ENCODE measurements around the gene CYYR1. TPM values are rescaled to one million over a fixed set of nuclear protein-coding genes. Genes with fewer than 3 reads are reported as not detected.

Gene CYYR1
- total RNA-seq, 4 donors from 2014 or later: 7.6 to 36.0 (median 22.9) TPM

DNA sequence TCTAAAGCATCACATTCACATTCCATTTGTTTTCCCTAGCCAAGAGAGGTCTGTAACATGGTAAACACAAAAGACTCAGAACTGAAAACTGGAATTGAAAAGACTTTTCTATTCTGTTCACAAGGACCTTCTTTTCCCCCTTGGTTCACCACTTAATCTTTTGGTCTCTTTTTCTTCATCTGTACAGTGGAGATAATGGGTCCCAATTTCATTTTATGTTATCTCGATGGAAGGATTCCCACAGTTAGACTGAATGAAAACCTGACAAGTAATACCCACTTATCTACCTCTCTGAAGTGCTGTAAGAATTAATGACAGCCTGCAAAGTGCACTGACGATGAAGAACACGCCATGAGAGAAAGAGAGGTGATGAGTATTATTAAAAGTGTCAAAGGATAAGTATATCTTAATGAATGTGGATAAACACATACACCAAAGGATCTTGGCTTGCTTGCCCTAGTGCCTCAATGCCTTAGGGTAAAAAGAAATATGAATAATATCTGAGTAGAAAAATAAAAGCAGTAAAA is 71.5 kb downstream of the CYYR1 start:
- TF ChIP-seq, protein P1, sequence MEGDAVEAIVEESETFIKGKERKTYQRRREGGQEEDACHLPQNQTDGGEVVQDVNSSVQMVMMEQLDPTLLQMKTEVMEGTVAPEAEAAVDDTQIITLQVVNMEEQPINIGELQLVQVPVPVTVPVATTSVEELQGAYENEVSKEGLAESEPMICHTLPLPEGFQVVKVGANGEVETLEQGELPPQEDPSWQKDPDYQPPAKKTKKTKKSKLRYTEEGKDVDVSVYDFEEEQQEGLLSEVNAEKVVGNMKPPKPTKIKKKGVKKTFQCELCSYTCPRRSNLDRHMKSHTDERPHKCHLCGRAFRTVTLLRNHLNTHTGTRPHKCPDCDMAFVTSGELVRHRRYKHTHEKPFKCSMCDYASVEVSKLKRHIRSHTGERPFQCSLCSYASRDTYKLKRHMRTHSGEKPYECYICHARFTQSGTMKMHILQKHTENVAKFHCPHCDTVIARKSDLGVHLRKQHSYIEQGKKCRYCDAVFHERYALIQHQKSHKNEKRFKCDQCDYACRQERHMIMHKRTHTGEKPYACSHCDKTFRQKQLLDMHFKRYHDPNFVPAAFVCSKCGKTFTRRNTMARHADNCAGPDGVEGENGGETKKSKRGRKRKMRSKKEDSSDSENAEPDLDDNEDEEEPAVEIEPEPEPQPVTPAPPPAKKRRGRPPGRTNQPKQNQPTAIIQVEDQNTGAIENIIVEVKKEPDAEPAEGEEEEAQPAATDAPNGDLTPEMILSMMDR (IDR thresholded peaks at IDR 0.05; ENCODE audit: low read depth): no peak

DNA sequence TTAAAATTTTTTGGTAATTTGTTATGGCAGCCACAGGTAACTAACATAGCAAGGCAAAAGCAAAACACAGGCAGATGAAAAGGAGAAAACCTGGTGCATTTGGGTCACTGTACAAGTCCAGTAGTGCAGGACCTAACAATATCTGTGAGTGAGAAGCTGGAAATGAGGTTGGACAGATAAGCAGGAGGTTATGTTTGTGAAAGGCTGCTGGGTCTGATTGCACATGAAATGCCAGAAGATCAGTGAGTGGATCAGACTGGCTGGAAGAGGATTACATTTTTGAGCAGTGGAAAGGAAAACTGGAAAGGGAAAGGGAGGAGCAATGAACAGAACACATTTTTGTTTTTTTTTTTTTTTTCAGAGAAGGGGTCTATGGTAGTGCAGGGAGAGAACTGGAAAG is 73.6 kb downstream of the CYYR1 start:
- TF ChIP-seq, protein P1 (IDR thresholded peaks at IDR 0.05; ENCODE audit: low read depth): no peak

DNA sequence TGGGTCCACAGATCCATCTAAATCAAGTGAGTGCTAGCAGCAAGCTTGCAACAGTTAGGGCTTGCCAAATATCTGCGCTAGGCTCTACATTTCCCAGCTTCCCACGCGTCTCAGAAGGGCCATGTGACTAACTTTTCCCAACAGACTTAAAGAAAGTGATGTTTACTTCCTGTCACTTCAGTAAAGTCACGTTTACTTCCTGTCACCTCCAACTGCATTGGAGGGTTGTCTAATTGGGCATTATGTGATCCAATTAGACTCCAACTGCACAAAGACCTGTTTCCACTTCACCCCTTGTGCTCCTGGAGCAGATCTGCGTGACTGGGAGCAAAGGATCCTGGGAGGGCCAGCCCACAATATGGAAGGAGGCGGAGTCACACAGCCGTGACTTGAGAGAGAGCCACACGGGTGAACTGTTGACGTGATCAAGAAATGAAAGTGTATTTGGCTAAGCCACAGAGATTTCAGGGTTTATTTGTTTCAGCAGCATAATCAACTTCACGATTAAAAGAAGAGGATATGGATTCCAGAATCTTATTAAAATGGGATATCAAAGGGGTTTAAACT is 77.7 kb downstream of the CYYR1 start:
- TF ChIP-seq, protein P1 (IDR thresholded peaks at IDR 0.05; ENCODE audit: low read depth): no peak

DNA sequence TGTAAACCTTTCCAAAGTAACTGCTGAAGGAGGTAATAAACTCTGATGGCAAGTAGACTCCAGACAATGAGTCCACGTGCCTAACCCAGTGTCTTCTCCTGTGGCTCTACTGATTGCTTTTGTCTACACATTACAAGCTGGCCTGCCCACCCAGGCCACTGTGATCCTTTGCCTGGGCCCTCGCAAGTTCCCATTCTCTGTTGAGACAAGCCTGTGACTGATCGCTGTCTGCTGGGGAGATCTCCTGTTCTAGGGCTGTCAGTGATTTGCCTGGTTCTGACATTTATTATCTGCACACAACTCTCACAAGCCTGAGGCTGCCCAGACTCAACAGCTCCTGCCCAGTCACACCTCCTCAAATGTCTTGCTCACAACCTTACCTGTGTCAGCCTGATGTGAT is 81.4 kb downstream of the CYYR1 start:
- TF ChIP-seq, protein P1 (IDR thresholded peaks at IDR 0.05; ENCODE audit: low read depth): no peak

DNA sequence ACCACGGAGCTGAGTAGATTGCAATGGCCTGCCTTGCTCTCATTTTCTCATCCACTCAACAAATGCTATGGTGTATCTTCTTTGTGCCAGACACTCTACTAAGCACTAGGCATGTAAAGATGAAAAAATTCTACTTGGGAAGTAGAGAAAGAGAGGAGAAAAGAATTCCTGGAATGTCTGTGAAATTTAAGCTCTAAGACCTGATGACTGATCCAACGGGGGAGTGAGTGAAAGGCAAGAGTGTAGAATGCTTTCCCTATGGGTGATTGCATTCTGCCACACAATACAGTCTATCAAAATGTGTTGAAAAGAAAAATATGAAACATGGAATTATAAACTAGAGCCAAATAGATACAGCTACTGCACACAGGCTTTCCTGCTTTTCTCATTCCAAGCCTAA is 82.3 kb downstream of the CYYR1 start:
- TF ChIP-seq, protein P1 (IDR thresholded peaks at IDR 0.05; ENCODE audit: low read depth): no peak

DNA sequence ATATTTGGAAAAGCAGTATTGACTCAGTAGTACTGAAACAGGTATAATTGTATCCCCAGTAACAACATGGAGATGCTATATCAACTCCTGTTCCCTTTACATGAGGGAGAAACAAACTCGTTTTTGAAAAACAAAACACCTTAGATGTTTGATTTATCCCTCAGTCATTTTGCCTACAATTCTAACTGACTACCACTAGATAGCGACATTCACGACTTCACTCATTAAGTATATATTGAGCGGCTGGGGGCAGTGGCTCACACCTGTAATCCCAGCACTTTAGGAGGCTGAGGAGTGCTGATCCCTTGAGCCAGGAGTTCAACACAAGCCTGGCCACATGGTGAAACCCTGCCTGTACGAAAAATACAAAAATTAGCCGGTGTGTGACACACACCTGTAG is 83.3 kb downstream of the CYYR1 start:
- TF ChIP-seq, protein P1 (IDR thresholded peaks at IDR 0.05; ENCODE audit: low read depth): no peak

DNA sequence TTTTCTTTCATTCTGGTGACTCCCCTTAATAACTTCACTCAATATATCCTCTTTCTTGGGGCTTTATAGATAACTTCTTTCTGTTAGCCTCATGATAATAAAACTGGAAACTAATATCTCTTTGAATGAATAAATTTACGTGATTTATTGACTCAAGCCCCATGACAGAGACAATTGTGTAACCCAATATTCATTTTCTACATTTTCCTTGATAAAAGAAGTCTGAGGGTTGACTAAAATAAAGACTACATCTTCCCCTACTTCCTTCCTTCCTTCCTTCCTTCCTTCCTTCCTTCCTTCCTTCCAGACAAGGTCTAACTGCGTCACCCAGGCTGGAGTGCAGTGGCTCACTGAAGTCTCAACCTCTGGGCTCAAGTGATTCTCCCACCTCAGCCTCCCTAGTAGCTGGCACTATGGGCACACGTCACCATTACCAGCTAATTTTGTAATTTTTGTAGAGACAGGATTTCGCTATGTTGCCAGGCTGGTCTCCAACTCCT is 85.1 kb downstream of the CYYR1 start:
- TF ChIP-seq, protein P1 (IDR thresholded peaks at IDR 0.05; ENCODE audit: low read depth): no peak

Data from subcutaneous adipose tissue (tissue), 4 donors.